GM12878 (cell line): Measurements from ENCODE around the gene LAT. TPM values are rescaled to one million over a fixed set of nuclear protein-coding genes. Genes with fewer than 3 reads are reported as not detected.

Experiments used
- ATAC-seq: fragments of 200-7000 bp; cut with Tn5 transposase; 3 replicates; pipeline ENCODE4 v1.9.1; 2020; ENCODE audit warnings: mild to moderate bottlenecking, moderate library complexity
- BruUV-seq: library from RNA; stranded (reverse); fragments of 400-500 nt; replicated peaks from 2 replicates; lab custom pipeline; 2021; lab: Mats Ljungman, UMichigan
- CTCF ChIA-PET: fragments of 300-600 bp; sonication (Branson Sonifier 250); formaldehyde crosslinking; extraction: SDS; loops from one replicate; lab custom pipeline; 2021; ENCODE audit warnings: inconsistent platforms; lab: Yijun Ruan, JAX
- POLR2A ChIA-PET: fragments of 350-600 bp; formaldehyde crosslinking; extraction: SDS; loops from one replicate; lab custom pipeline; 2021; ENCODE audit warnings: inconsistent platforms; lab: Charles Lee
- RAD21 ChIA-PET: fragments of 300-600 bp; sonication (Branson Sonifier 250); formaldehyde crosslinking; loops from one replicate; lab custom pipeline; 2023; ENCODE audit warnings: antibody characterized with exemption; ENCODE audit not compliant: unreplicated experiment; lab: Charles Lee
- SMC1A ChIA-PET: fragments of 300-600 bp; sonication (Branson Sonifier 250); formaldehyde crosslinking; loops from one replicate; lab custom pipeline; 2023; ENCODE audit not compliant: unreplicated experiment, uncharacterized antibody; lab: Charles Lee
- DNase-seq: peaks from one replicate; pipeline ENCODE4 v3.0.0-alpha.2; 2011; ENCODE audit warnings: low read depth, low spot score
- FAIRE-seq: peaks from 3 replicates; lab custom pipeline; 2011; peaks lifted over from hg19 to GRCh38; lab: Jason Lieb, UNC
- H2AFZ ChIP-seq: 2 replicates; pipeline ENCODE4 v1.6.0; 2011; ENCODE audit warnings: low read depth, low read length, control low read depth; ENCODE audit not compliant: control insufficient read depth
- H3K27ac ChIP-seq: 2 replicates; pipeline ENCODE4 v1.5.1; 2011; ENCODE audit warnings: control low read depth; ENCODE audit not compliant: control insufficient read depth, insufficient read depth
- H3K27me3 ChIP-seq, 2 experiments: replicated peaks in 1 of 2; 2 replicates each; pipeline versions ENCODE4 v1.6.0 to v1.6.1; 2011; ENCODE audit warnings: low read length in 1 of 2; ENCODE audit not compliant: control insufficient read depth in 2 of 2, insufficient read depth in 2 of 2
- H3K36me3 ChIP-seq, 2 experiments: 2 replicates each; pipeline ENCODE4 v1.5.1; 2011; ENCODE audit warnings: low read length in 1 of 2; ENCODE audit not compliant: control insufficient read depth in 2 of 2, insufficient read depth in 2 of 2
- H3K4me1 ChIP-seq: 2 replicates; pipeline ENCODE4 v1.6.1; 2011; ENCODE audit warnings: mild to moderate bottlenecking, low read length, moderate library complexity, mixed read lengths; ENCODE audit not compliant: control insufficient read depth, insufficient read depth
- H3K4me2 ChIP-seq: 2 replicates; pipeline ENCODE4 v1.6.0; 2011; ENCODE audit warnings: control low read depth; ENCODE audit not compliant: control insufficient read depth, insufficient read depth
- H3K4me3 ChIP-seq: fragments of 200-600 bp; sonication (generic); 2 replicates; pipeline ENCODE4 v1.5.1; 2016
- H3K79me2 ChIP-seq: 2 replicates; pipeline ENCODE4 v1.6.0; 2011; ENCODE audit warnings: low read length; ENCODE audit not compliant: control insufficient read depth, insufficient read depth
- H3K9ac ChIP-seq: 2 replicates; pipeline ENCODE4 v1.8.0; 2011; ENCODE audit warnings: low read length, control low read depth, mixed read lengths; ENCODE audit not compliant: control insufficient read depth, insufficient read depth
- H3K9me3 ChIP-seq: replicated peaks from 3 replicates; pipeline ENCODE4 v1.5.1; 2011; ENCODE audit warnings: mild to moderate bottlenecking, low read length; ENCODE audit not compliant: control insufficient read depth, insufficient read depth
- H4K20me1 ChIP-seq: 2 replicates; pipeline ENCODE4 v1.6.0; 2011; ENCODE audit not compliant: control insufficient read depth, insufficient read depth
- CHD2 ChIP-seq: IDR thresholded peaks from 2 replicates; pipeline ENCODE4 v1.6.1; 2011; ENCODE audit warnings: low read depth, low read length, improper control_type of control experiment, borderline replicate concordance
- HDGF ChIP-seq: fragments of 450-650 bp; IDR thresholded peaks from 2 replicates; pipeline ENCODE4 v1.6.1; 2016; ENCODE audit warnings: antibody characterized with exemption
- IRF5 ChIP-seq: fragments of 450-650 bp; IDR thresholded peaks from 2 replicates; pipeline ENCODE4 v1.6.1; 2017; ENCODE audit warnings: borderline replicate concordance
- MTA3 ChIP-seq: IDR thresholded peaks from 2 replicates; pipeline ENCODE4 v1.6.1; 2012; ENCODE audit warnings: low read length, inconsistent platforms, borderline replicate concordance
- MXI1 ChIP-seq: fragments of 150-350 bp; IDR thresholded peaks from 2 replicates; pipeline ENCODE4 v1.6.1; 2011; ENCODE audit warnings: low read depth, mild to moderate bottlenecking, inconsistent platforms, low read length, improper control_type of control experiment
- MYC ChIP-seq: IDR thresholded peaks from 2 replicates; pipeline ENCODE4 v1.6.1; 2011; ENCODE audit warnings: mild to moderate bottlenecking, low read length, moderate library complexity, inconsistent platforms; ENCODE audit not compliant: insufficient read depth, insufficient replicate concordance, insufficient read length, severe bottlenecking
- NBN ChIP-seq: fragments of 450-650 bp; IDR thresholded peaks from 2 replicates; pipeline ENCODE4 v1.6.1; 2016
- NFIC ChIP-seq: IDR thresholded peaks from 2 replicates; pipeline ENCODE4 v1.6.1; 2012; ENCODE audit warnings: low read depth, mild to moderate bottlenecking, inconsistent platforms, low read length, moderate library complexity
- SMAD5 ChIP-seq: IDR thresholded peaks from 2 replicates; pipeline ENCODE4 v1.6.1; 2016; ENCODE audit warnings: antibody characterized with exemption, low read depth
- SPI1 ChIP-seq: IDR thresholded peaks from 2 replicates; pipeline ENCODE4 v1.6.1; 2011; ENCODE audit warnings: low read depth, mild to moderate bottlenecking, low read length, moderate library complexity, borderline replicate concordance; ENCODE audit not compliant: insufficient read depth
- SREBF2 ChIP-seq: IDR thresholded peaks from 2 replicates; pipeline ENCODE4 v1.6.1; 2012; ENCODE audit warnings: mild to moderate bottlenecking, low read length
- SUZ12 ChIP-seq: fragments of 200-600 bp; sonication (generic); IDR thresholded peaks from one replicate; pipeline ENCODE4 v1.6.1; 2018; ENCODE audit warnings: antibody characterized with exemption, mild to moderate bottlenecking; ENCODE audit not compliant: unreplicated experiment
- YBX1 ChIP-seq: fragments of 450-650 bp; IDR thresholded peaks from 2 replicates; pipeline ENCODE4 v1.6.1; 2016; ENCODE audit warnings: antibody characterized with exemption
- ZNF207 ChIP-seq: fragments of 450-650 bp; IDR thresholded peaks from 2 replicates; pipeline ENCODE4 v1.6.1; 2014; ENCODE audit warnings: antibody characterized with exemption, mild to moderate bottlenecking, borderline replicate concordance
- ZSCAN29 ChIP-seq: fragments of 450-650 bp; IDR thresholded peaks from 2 replicates; pipeline ENCODE4 v1.6.1; 2017; ENCODE audit warnings: mild to moderate bottlenecking, moderate library complexity
- WGBS: methylation state at CpG from one replicate; pipeline ENCODE4 v1.1.6; 2016; ENCODE audit warnings: low lambda C conversion rate; ENCODE audit not compliant: insufficient replicate concordance, insufficient coverage; ENCODE audit errors: missing lambda C conversion rate; 5-methylcytosine and 5-hydroxymethylcytosine counted together
- in situ Hi-C: fragments of 300-500 bp; cut with MboI; formaldehyde crosslinking; loops from 9 replicates; pipeline ENCODE4 v1.14.3; 2018; ENCODE audit warnings: mixed read lengths
- intact Hi-C: fragments of 100-400 bp; cut with micrococcal nuclease; formaldehyde crosslinking; loops from one replicate; pipeline ENCODE4 v1.14.2; 2022; ENCODE audit not compliant: unreplicated experiment
- polyA plus RNA-seq, 11 experiments: library from polyadenylated mRNA; depleted of rRNA in 4 of 11; unstranded in 6 of 11; stranded (reverse) in 5 of 11; fragments of >200 nt; fragmentation: Nextera tagmentation in 4 of 11; fragmentation: Illumina TruSeq in 1 of 11; extraction: Ambion mirVana in 4 of 11; extraction: Trizol in 1 of 11; gene quantifications; 1 replicate in 1 of 11; 2 replicates in 10 of 11; pipeline versions ENCODE4 v1.2.1 to v1.2.3, GENCODE V29; 2011 to 2016; ENCODE audit warnings: inconsistent platforms in 2 of 11, missing spikeins in 2 of 11, low read depth in 1 of 11
- total RNA-seq, 4 experiments: library from RNA; depleted of rRNA in 3 of 4; stranded (reverse); fragments of >200 nt in 3 of 4; fragmentation: Illumina TruSeq in 1 of 4; extraction: Trizol in 1 of 4; gene quantifications; 2 replicates each; pipeline versions ENCODE4 v1.2.1 to v1.2.3, GENCODE V29; 2013 to 2021
- TF ChIP-seq, protein P1 (sequence below): IDR thresholded peaks from 2 replicates; pipeline ENCODE4 v1.6.1; 2012; ENCODE audit warnings: low read depth, low read length, improper control_type of control experiment
- TF ChIP-seq, protein P2 (sequence below): IDR thresholded peaks from 2 replicates; pipeline ENCODE4 v1.6.1; 2011; ENCODE audit warnings: low read depth, mild to moderate bottlenecking, low read length, moderate library complexity, borderline replicate concordance; ENCODE audit errors: extremely low read depth
- TF ChIP-seq, protein P3 (sequence below): fragments of 450-650 bp; formaldehyde crosslinking; IDR thresholded peaks from 2 replicates; pipeline ENCODE4 v1.4.0; 2020; ENCODE audit warnings: mild to moderate bottlenecking, moderate library complexity

LAT gene
- total and polyA plus RNA-seq, 10 of the 15 experiments (the other 5 are each of a cell fraction or from before 2014, with no cell fraction given): 0.39 to 6.9 (median 2.0) TPM

DNA sequence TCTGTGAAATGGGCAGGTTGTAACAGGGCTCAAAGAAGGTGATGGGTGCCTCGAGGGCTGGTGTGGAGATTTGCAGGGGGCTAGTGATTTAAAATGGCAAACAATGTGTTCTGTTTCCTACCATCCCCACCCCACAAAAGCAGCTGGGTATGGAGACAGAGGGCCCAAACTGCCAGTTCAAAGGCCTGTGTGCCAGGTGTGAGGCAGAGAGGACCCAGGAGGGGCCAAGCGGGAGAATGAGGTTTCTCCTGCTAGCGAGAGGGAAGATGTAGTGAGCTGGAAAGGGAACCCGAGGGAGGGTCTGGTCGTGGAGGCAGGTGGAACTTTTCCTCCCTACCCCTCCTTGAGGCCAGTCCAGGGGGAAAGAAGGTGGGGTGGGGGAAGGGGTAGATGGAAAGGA, 39.4 kb downstream of the LAT start:
- WGBS: 34% methylated on average over 5 of the region's 5 CpGs
- no peak for DNase-seq
- in situ Hi-C loops: no loop called here
- H3K4me3 ChIP-seq: no peak overlapping the region
- CTCF ChIA-PET: no interaction called here
- RAD21 ChIA-PET: no interaction called here
- H3K4me1 ChIP-seq: peaks cover 7% of the 10 kb centered on the region
- H3K79me2 ChIP-seq: no peaks in the 10 kb centered on the region
- SMC1A ChIA-PET: no interaction called here
- BruUV-seq: no TSS peak
- no peak overlapping the region for H3K27ac ChIP-seq
- intact Hi-C loops: no loop called here
- no peaks in the 10 kb centered on the region for H3K9me3 ChIP-seq
- peaks cover 0 to 3% of the 10 kb centered on the region in 2 experiments; a peak in 1 of 4 replicates for H3K27me3 ChIP-seq
- no peak for FAIRE-seq
- no peak overlapping the region for H3K9ac ChIP-seq
- no peak overlapping the region for H2AFZ ChIP-seq
- POLR2A ChIA-PET: no interaction called here
- H3K4me2 ChIP-seq: no peak overlapping the region
- no peaks in the 10 kb centered on the region for H3K36me3 ChIP-seq
- H4K20me1 ChIP-seq: no peaks in the 10 kb centered on the region
- no peak for ATAC-seq
- TF ChIP-seq CHD2 (no peak), SREBF2 (no peak), NFIC (no peak), SMAD5 (no peak), YBX1 (no peak), MXI1 (no peak), ZSCAN29 (no peak), NBN (no peak), HDGF (no peak), MYC (no peak), SUZ12 (no peak), SPI1 (no peak), ZNF207 (no peak), IRF5 (no peak), MTA3 (no peak)
- TF ChIP-seq, protein P1, sequence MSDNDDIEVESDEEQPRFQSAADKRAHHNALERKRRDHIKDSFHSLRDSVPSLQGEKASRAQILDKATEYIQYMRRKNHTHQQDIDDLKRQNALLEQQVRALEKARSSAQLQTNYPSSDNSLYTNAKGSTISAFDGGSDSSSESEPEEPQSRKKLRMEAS: no peak
- TF ChIP-seq, protein P2, sequence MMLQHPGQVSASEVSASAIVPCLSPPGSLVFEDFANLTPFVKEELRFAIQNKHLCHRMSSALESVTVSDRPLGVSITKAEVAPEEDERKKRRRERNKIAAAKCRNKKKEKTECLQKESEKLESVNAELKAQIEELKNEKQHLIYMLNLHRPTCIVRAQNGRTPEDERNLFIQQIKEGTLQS: no peak
- TF ChIP-seq, protein P3, sequence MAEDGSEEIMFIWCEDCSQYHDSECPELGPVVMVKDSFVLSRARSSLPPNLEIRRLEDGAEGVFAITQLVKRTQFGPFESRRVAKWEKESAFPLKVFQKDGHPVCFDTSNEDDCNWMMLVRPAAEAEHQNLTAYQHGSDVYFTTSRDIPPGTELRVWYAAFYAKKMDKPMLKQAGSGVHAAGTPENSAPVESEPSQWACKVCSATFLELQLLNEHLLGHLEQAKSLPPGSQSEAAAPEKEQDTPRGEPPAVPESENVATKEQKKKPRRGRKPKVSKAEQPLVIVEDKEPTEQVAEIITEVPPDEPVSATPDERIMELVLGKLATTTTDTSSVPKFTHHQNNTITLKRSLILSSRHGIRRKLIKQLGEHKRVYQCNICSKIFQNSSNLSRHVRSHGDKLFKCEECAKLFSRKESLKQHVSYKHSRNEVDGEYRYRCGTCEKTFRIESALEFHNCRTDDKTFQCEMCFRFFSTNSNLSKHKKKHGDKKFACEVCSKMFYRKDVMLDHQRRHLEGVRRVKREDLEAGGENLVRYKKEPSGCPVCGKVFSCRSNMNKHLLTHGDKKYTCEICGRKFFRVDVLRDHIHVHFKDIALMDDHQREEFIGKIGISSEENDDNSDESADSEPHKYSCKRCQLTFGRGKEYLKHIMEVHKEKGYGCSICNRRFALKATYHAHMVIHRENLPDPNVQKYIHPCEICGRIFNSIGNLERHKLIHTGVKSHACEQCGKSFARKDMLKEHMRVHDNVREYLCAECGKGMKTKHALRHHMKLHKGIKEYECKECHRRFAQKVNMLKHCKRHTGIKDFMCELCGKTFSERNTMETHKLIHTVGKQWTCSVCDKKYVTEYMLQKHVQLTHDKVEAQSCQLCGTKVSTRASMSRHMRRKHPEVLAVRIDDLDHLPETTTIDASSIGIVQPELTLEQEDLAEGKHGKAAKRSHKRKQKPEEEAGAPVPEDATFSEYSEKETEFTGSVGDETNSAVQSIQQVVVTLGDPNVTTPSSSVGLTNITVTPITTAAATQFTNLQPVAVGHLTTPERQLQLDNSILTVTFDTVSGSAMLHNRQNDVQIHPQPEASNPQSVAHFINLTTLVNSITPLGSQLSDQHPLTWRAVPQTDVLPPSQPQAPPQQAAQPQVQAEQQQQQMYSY (CRISPR knock-in tag): no peak
